MV-4-11 (cell line): ENCODE measurements around the gene TERT.

ENCODE experiments used
- DNase-seq: peaks from one replicate; lab custom pipeline; 2025; lab: John Stamatoyannopoulos, UW

The TERT gene

GRCh38 chr5:1240496-1241260, 54.2 kb downstream of the TERT start:
- DNase-seq, result no peak

DNA sequence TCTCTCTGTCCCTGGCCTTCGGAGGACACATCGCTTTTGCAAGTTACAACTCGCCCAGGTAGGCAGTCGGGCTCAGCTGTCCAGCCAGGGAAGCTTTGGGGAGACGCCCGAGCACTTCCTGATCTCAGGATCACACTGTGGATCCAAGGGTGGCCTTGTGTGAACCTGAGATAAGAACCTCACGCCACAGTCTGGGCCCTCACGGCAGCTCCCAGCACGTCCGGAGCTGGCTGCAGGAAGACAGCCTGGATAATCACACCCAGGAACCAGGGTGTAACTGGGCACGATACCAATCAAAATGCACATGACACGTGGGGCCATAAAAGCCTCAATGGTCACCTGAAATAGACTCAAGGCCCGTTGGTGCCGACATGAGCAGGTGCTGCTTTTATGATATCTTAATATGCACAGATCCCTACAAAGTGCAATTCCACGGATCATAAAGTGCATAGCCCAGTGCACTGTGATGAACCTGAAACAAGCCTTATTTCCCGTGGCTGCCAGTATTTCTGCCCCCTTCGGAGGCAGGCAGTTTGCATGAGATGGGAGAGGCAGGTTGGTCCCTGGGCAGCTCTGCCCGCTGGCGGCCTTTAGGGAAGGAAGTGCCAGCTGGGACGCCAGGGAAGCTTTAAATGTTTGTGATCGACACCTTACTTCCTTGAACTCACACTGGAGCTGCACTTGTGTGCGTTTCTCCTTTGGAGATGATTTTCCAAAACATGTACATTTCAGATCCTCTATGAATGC, 55.2 kb downstream of the TERT start:
- DNase-seq, result no peak

DNA sequence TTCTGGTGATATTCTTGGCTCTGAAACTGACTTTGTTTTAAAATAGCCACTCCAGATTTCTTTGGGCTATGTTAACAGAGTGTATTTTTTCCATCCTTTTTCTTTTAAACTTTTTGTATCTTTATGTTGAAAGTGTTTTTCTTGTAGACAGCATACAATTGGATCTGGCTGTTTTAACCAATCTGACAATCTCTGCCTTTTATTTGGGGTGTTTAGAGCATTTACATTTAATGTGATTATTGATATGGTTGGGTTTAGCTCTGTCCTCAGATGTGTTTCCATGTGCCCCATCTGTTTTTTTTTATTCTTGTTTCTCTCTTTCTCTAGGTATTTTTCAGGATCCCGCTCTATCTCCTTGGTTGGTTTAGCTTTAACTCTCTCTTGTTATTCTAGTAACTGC, 59.0 kb downstream of the TERT start:
- DNase-seq, result no peak

DNA sequence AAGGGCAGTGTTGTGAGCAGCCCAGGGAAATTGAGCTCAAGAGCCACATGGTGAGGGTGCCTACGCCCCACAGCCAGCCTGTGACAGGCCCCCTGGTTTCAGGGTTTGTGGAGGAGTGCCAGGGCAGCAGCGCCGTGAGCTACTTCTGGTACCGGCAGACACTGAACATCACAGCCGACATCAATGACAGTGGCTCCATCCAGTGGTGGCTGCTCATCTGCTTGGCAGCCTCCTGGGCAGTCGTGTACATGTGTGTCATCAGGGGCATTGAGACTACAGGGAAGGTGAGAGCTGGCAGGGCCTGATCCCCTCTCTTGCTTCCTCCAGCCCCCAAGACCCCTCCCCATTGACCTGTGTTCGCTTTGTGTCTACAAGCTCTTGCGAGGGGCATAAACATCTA, 59.5 kb downstream of the TERT start:
- peak; percentile 43 for DNase-seq

DNA sequence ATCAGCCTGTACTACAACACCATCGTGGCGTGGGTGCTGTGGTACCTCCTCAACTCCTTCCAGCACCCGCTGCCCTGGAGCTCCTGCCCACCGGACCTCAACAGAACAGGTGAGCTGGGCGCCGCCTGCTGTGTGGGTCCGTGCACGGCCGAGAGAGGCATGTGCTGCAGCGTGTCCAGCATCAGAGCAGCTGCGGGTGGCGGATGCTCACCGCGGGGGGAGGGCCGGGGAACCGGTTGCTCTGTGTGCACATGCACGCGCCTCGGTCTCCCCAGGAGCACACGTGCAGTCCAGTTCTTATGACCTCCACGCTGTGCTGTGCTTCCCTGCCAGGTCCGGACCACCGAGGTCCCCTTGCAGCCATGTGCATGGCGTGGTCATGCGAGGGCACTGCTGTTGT, 62.1 kb downstream of the TERT start:
- DNase-seq, result no peak

DNA sequence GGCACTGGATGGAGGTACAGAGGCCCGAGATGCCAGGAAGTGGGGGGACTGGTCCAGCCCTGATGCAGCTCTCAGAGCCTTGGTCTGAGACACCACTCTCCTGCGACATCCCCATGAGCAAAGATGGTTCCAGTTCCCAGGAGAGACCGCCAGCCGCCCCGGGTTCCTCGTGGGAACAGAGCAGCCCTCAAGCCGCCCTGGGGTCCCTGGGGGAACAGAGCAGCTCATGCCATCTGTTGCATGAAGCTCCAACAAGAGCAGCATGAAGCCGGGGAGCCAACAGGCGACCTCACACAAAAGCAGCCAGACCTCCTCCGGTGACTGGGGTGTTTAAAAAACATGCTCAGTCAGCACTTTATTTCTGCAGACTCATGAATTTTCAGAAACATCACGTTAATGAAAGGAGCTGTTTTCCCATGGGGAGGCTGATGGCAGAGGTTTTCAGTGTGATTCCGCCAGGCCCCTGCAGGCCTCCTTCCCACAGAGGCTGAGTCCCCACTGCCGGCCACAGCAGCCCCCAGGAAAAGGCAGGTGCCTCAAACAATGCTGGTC, 63.4 kb downstream of the TERT start:
- DNase-seq, result no peak

- no peak for DNase-seq
Measured at GRCh38 chr5:1230551-1230950, 64.3 kb downstream of the TERT start.

DNA sequence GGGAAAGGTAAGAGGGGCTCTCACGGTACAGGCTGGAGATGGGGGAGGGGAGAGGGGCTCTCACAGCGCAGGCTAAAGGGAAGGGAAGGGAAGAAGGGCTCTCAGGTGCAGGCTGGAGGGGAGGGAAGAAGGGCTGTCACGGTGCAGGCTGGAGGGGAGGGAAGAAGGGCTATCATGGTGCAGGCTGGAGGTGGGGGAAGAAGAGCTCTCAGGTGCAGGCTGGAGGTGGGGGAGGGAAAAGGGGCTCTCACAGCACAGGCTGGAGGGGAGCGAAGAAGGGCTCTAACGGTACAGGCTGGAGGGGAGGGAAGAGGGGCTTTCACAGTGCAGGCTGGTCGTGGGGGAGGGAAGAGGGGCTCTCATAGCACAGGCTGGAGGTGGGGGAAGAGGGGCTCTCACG, 65.0 kb downstream of the TERT start:
- DNase-seq, result no peak

DNA sequence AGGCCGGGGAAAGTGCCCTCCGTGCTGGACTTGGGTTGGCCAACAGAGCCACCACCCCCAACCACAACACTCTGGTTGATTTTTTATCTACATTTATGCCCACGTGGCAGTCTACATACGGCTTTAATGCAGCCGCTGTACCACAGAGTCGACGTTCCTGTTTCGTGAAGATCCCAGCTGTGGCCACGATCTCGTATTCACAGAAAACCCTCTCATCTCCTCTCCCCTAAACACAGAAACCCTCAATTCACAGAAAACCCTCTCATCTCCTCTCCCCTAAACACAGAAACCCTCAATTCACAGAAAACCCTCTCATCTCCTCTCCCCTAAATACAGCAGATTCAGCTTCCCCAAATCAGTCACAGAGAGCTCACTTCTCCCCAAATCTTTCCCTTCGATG, 65.8 kb downstream of the TERT start:
- peak; percentile 39 for DNase-seq

GRCh38 chr5:1228120-1228519, 66.7 kb downstream of the TERT start:
- DNase-seq, result no peak

- peak; percentile 38 for DNase-seq
Measured at GRCh38 chr5:1227667-1228066, 67.2 kb downstream of the TERT start.

- no peak for DNase-seq
Measured at GRCh38 chr5:1226839-1227581, 67.9 kb downstream of the TERT start.

GRCh38 chr5:1226231-1226630, 68.6 kb downstream of the TERT start:
- DNase-seq, result no peak

- DNase-seq, result no peak
Measured at GRCh38 chr5:1225081-1225480, 69.8 kb downstream of the TERT start, which contains the start of gene SLC6A18. TSS of gene SLC6A18 (plus strand) at chr5:1225381. CDS start at chr5:1225478, 97 bp downstream.

DNA sequence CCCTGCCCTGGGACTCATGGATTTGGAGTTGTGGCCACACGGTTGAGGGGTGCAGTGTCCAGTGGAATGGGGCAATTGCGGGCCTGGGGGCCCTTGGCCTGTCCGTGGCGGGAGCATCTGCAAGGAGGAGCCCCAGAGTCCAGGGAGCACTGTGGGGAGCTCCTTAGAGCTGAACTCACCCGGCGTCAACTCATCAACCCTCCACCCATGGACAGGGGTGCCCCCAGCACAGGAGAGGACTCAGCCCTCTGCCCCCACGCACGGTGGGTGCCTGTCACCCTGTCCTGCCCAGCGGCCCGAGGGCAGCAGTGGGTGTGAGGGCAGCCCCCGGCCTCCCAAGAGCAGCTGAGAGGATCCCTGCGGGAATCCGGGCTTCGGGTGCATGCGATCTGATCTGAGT, 70.2 kb downstream of the TERT start:
- no peak for DNase-seq

DNA sequence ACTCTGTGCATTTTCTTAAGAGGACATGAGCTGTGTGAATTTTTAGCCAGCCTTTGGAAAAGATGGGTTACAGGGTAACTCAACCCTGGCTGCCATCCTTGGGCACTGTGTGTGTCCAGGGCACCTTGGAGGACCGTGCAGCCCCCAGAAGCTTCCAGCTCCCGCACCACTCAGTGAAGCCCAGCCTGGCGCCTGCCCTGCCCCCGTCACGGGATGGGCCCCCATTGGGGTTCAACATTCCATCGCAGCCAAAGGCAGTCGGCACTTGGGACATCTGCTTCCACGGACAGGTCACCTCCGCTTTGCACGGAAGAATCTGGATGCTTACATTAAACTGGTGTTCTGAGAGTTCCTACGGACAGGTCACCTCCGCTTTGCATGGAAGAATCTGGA, 71.6 kb downstream of the TERT start:
- no peak for DNase-seq

GRCh38 chr5:1222621-1223277, 72.1 kb downstream of the TERT start:
- no peak for DNase-seq

DNA sequence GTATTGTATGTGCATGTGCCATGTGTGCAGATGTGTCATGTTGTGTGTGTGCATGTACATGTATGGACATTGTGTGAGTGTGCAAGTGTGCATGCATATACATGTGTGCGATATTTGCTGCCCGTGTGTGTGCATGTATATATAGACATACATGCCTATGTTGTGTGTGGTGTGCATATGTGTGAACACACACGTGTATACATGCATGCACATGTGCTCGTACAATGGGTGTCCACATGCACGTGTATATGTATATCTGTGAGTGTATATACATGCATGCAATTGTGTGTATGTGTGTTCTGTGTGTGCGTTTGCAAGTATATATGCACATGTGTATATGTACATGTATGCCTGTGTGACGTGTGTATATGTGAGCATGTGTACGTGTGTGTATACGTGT, 72.7 kb downstream of the TERT start:
- no peak for DNase-seq

- DNase-seq, result no peak
Measured at GRCh38 chr5:1221721-1222120, 73.1 kb downstream of the TERT start.

DNA sequence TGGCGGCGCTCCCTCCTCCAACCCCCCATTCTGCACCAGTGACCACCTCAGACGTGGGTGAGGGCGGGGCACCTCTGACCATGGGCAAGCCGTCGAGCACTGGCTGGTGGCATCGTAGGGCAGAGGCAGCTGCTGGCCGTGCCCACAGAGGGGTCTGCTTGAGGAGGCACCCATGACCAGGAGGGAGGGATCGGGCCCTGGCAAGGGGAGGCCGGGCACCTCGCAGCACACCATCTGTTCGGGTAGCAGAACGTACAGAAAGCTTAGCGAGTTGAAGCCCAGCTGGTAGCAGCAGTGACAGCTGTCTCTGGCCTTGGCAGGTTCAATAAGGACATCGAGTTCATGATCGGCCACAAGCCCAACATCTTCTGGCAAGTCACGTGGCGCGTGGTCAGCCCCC, 74.0 kb downstream of the TERT start:
- DNase-seq, result no peak

GRCh38 chr5:1220351-1220750, 74.5 kb downstream of the TERT start:
- no peak for DNase-seq

DNA sequence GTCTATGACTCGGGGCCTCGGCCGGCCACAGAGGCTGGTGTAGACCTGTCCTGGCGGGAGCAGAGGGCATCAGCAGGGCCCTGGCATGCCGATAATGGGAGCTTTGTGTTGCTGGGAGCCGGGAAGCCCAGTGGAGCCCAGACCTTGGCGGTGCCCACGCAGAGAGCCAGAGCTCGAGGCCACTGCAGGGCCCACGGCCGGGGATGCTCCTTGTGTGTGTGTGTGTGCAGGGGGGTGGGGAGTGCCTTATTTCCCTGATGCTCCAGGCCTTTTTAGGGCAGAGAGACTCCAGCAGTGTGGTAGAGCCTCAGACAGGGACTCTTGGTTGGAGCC, 75.1 kb downstream of the TERT start:
- no peak for DNase-seq
